OCI-LY1 (cell line): Measurements from ENCODE around the gene ALDH4A1.

Experiments
- H2AFZ ChIP-seq: fragments of 200-600 bp; sonication (generic), shearing (Covaris generic); 2 replicates; pipeline ENCODE4 v1.6.0; 2014; ENCODE audit warnings: antibody characterized with exemption, mild to moderate bottlenecking, low read length
- H3F3A ChIP-seq: fragments of 200-600 bp; sonication (generic), shearing (Covaris generic); 2 replicates; pipeline ENCODE4 v1.6.0; 2014; ENCODE audit warnings: mild to moderate bottlenecking, antibody characterized with exemption, low read length, moderate library complexity; ENCODE audit not compliant: insufficient read depth
- H3K27ac ChIP-seq: fragments of 200-600 bp; sonication (generic); 2 replicates; pipeline ENCODE4 v1.5.1; 2014; ENCODE audit warnings: low read length, mixed run types, mild to moderate bottlenecking, low read depth; ENCODE audit not compliant: poor library complexity, severe bottlenecking
- H3K27me3 ChIP-seq: fragments of 200-600 bp; sonication (generic); 2 replicates; pipeline ENCODE4 v1.6.0; 2014; ENCODE audit warnings: antibody characterized with exemption, mild to moderate bottlenecking, low read length, moderate library complexity; ENCODE audit not compliant: insufficient read depth
- H3K36me3 ChIP-seq: fragments of 200-600 bp; sonication (generic); 2 replicates; pipeline ENCODE4 v1.6.1; 2014; ENCODE audit warnings: mild to moderate bottlenecking, antibody characterized with exemption, low read length, moderate library complexity, mixed read lengths; ENCODE audit not compliant: insufficient read depth
- H3K4me1 ChIP-seq: fragments of 200-600 bp; sonication (generic); 2 replicates; pipeline ENCODE4 v1.5.1; 2014; ENCODE audit warnings: mild to moderate bottlenecking, low read length, moderate library complexity; ENCODE audit not compliant: insufficient read depth, severe bottlenecking
- H3K4me2 ChIP-seq: fragments of 200-600 bp; sonication (generic), shearing (Covaris generic); 2 replicates; pipeline ENCODE4 v1.6.1; 2014; ENCODE audit warnings: low read length
- H3K4me3 ChIP-seq: fragments of 200-600 bp; sonication (generic); 2 replicates; pipeline ENCODE4 v1.5.1; 2014; ENCODE audit warnings: low read length, low read depth, mild to moderate bottlenecking, mixed read lengths; ENCODE audit not compliant: poor library complexity, severe bottlenecking
- H3K79me2 ChIP-seq: fragments of 200-600 bp; shearing (Covaris generic); 2 replicates; pipeline ENCODE4 v1.6.1; 2016; ENCODE audit warnings: mixed run types, low read length, mixed read lengths; ENCODE audit not compliant: insufficient read depth
- H3K9ac ChIP-seq: fragments of 200-600 bp; sonication (generic), shearing (Covaris generic); 2 replicates; pipeline ENCODE4 v1.6.1; 2014; ENCODE audit warnings: mild to moderate bottlenecking, low read length, mixed read lengths
- H3K9me2 ChIP-seq: fragments of 200-600 bp; sonication (generic), shearing (Covaris generic); 2 replicates; pipeline ENCODE4 v1.6.1; 2014; ENCODE audit warnings: low read depth, mild to moderate bottlenecking, low read length, mixed read lengths
- H3K9me3 ChIP-seq: fragments of 200-600 bp; shearing (Covaris generic); 2 replicates; pipeline ENCODE4 v1.6.1; 2014; ENCODE audit warnings: low read length, mixed read lengths
- H4K20me1 ChIP-seq: fragments of 200-600 bp; sonication (generic), shearing (Covaris generic); 2 replicates; pipeline ENCODE4 v1.6.0; 2016; ENCODE audit warnings: mild to moderate bottlenecking, low read length; ENCODE audit not compliant: insufficient read depth
- CTCF ChIP-seq: fragments of 200-600 bp; sonication (generic), shearing (Covaris generic); IDR thresholded peaks from 2 replicates; pipeline ENCODE4 v1.5.1; 2017; ENCODE audit warnings: mild to moderate bottlenecking, antibody characterized with exemption, low read length, moderate library complexity, mixed read lengths
- EZH2 ChIP-seq: fragments of 200-600 bp; sonication (generic), shearing (Covaris generic); IDR thresholded peaks from 2 replicates; pipeline ENCODE4 v1.8.0; 2017; ENCODE audit warnings: borderline replicate concordance, mixed run types, mild to moderate bottlenecking, antibody characterized with exemption, low read length, moderate library complexity, mixed read lengths

Gene ALDH4A1

GRCh38 chr1:18921516-18922251 is 19.3 kb upstream of the ALDH4A1 start:
- Histone ChIP-seq H3F3A (no peaks in the 10 kb centered on the region), H4K20me1 (no peaks in the 10 kb centered on the region), H3K36me3 (no peaks in the 10 kb centered on the region), H3K79me2 (no peaks in the 10 kb centered on the region), H2AFZ (no peak overlapping the region), H3K27me3 (0 out of 2 replicates have a peak, but pooled peaks cover under 1% of the 10 kb centered on the region), H3K9ac (no peak overlapping the region), H3K9me2 (no peaks in the 10 kb centered on the region), H3K27ac (no peak overlapping the region), H3K9me3 (no peaks in the 10 kb centered on the region), H3K4me2 (no peak overlapping the region), H3K4me3 (no peak overlapping the region), H3K4me1 (peaks cover 4% of the 10 kb centered on the region)
- no peak for TF ChIP-seq EZH2
- TF ChIP-seq CTCF, result no peak

GRCh38 chr1:18920931-18921330 is 18.6 kb upstream of the ALDH4A1 start:
- no peak overlapping the region for H2AFZ ChIP-seq
- no peak overlapping the region for H3K27ac ChIP-seq
- no peaks in the 10 kb centered on the region for H3K36me3 ChIP-seq
- no peaks in the 10 kb centered on the region for H3K9me3 ChIP-seq
- H3K4me2 ChIP-seq, result no peak overlapping the region
- no peaks in the 10 kb centered on the region for H3K79me2 ChIP-seq
- H3K4me3 ChIP-seq, result no peak overlapping the region
- no peaks in the 10 kb centered on the region for H3F3A ChIP-seq
- no peaks in the 10 kb centered on the region for H4K20me1 ChIP-seq
- TF ChIP-seq EZH2, result no peak
- no peak for TF ChIP-seq CTCF
- H3K9ac ChIP-seq, result no peak overlapping the region
- no peaks in the 10 kb centered on the region for H3K4me1 ChIP-seq
- no peaks in the 10 kb centered on the region for H3K9me2 ChIP-seq
- no peaks in the 10 kb centered on the region for H3K27me3 ChIP-seq

GRCh38 chr1:18919956-18920355 is 17.6 kb upstream of the ALDH4A1 start:
- H3K4me1 ChIP-seq, result no peaks in the 10 kb centered on the region
- H2AFZ ChIP-seq, result no peak overlapping the region
- no peaks in the 10 kb centered on the region for H3K27me3 ChIP-seq
- no peaks in the 10 kb centered on the region for H3K36me3 ChIP-seq
- no peaks in the 10 kb centered on the region for H3K79me2 ChIP-seq
- TF ChIP-seq EZH2, result no peak
- TF ChIP-seq CTCF, result no peak
- H3K4me3 ChIP-seq, result no peak overlapping the region
- H3K9me3 ChIP-seq, result no peaks in the 10 kb centered on the region
- no peak overlapping the region for H3K9ac ChIP-seq
- no peak overlapping the region for H3K4me2 ChIP-seq
- H3K27ac ChIP-seq, result no peak overlapping the region
- H4K20me1 ChIP-seq, result no peaks in the 10 kb centered on the region
- no peaks in the 10 kb centered on the region for H3K9me2 ChIP-seq
- H3F3A ChIP-seq, result no peaks in the 10 kb centered on the region
